A549 (cell line): ENCODE results near the gene B9D1.

Experiments used
- BHLHE40 ChIP-seq: IDR thresholded peaks from 2 replicates; pipeline ENCODE4 v1.6.1; 2012; ENCODE audit warnings: low read depth, low read length, inconsistent platforms
- KDM1A ChIP-seq: fragments of 200-600 bp; sonication (generic); IDR thresholded peaks from 2 replicates; pipeline ENCODE4 v1.6.1; 2016; ENCODE audit warnings: low read depth, mild to moderate bottlenecking
- RAD21 ChIP-seq, 2 experiments: fragments of >200 bp in 1 of 2; sonication (Bioruptor Twin) in 1 of 2; formaldehyde crosslinking in 1 of 2; IDR thresholded peaks in 1 of 2; conservative IDR thresholded peaks in 1 of 2; 2 replicates in 1 of 2; 3 replicates in 1 of 2; pipeline ENCODE4 v1.6.1; 2012 to 2018; ENCODE audit warnings: inconsistent platforms in 1 of 2
- RCOR1 ChIP-seq: fragments of 150-350 bp; IDR thresholded peaks from 2 replicates; pipeline ENCODE4 v1.6.1; 2014; ENCODE audit warnings: antibody characterized with exemption, low read length, low read depth
- TF ChIP-seq, protein P1 (sequence below): fragments of >200 bp; sonication (Bioruptor Twin); formaldehyde crosslinking; IDR thresholded peaks from 3 replicates; pipeline ENCODE4 v1.5.1; 2016
- TF ChIP-seq, protein P2 (sequence below): fragments of 250-450 bp; sonication (Bioruptor Pico); IDR thresholded peaks from 2 replicates; pipeline ENCODE4 v1.5.0; 2021; ENCODE audit warnings: mild to moderate bottlenecking, moderate library complexity, borderline replicate concordance
- TF ChIP-seq, protein P3 (sequence below): IDR thresholded peaks from 2 replicates; pipeline ENCODE4 v1.6.1; 2012

DNA sequence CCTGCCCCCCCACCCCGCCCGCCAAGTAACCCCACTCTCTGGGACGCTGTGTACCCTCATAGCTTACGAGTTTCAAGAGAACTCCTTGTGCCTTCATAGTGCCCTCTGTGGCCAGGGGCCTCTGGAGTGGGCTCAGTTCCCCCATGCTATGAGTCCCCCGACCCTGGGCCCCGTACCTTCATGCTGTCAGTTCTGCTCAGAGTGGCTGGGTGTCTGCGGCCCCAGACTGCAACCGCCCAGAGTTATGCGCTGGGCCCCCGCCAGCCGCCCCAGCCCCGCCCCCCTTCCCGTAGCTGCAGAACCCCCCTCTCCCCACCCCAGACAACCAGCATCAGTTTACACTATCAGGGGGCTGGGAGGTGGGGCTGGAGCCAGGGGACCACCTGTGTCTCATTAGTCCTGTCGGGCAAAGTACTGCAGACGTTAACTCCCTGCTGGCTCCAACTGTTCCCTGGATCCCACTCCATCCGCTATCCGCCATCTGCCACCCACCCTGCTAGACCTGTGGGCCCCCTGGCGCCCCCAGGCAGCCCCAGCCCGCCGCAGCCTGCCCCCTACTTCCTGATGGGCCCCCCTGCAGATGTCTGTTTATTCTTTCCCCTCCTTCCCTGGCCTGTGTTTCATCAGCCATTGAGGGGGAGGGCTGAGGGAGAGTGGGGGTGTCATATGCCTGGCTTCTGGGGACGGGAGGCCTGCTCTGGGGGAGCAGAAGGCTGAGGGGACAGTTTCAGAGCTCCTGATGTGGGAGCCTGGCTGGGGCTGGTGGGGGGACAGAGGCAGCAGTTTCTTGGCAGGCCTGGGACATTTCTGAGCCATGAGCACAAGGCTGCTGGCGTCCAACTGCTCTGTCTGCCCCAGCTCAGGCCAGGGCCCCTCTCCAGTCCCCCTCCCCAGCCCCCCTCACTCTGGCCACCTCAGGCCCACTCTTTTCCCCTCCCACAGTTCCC lies 24.7 kb upstream of the B9D1 start, which contains the start of gene MFAP4:
- TF ChIP-seq, protein P1, sequence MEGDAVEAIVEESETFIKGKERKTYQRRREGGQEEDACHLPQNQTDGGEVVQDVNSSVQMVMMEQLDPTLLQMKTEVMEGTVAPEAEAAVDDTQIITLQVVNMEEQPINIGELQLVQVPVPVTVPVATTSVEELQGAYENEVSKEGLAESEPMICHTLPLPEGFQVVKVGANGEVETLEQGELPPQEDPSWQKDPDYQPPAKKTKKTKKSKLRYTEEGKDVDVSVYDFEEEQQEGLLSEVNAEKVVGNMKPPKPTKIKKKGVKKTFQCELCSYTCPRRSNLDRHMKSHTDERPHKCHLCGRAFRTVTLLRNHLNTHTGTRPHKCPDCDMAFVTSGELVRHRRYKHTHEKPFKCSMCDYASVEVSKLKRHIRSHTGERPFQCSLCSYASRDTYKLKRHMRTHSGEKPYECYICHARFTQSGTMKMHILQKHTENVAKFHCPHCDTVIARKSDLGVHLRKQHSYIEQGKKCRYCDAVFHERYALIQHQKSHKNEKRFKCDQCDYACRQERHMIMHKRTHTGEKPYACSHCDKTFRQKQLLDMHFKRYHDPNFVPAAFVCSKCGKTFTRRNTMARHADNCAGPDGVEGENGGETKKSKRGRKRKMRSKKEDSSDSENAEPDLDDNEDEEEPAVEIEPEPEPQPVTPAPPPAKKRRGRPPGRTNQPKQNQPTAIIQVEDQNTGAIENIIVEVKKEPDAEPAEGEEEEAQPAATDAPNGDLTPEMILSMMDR: no peak
- no peak for TF ChIP-seq BHLHE40
- no peak for TF ChIP-seq RCOR1
- no peak for TF ChIP-seq RAD21 (conservative IDR thresholded peaks at IDR 0.05 in 1 of 2, IDR thresholded peaks at IDR 0.05 in 1 of 2)
- no peak for TF ChIP-seq KDM1A
- TF ChIP-seq, protein P2, sequence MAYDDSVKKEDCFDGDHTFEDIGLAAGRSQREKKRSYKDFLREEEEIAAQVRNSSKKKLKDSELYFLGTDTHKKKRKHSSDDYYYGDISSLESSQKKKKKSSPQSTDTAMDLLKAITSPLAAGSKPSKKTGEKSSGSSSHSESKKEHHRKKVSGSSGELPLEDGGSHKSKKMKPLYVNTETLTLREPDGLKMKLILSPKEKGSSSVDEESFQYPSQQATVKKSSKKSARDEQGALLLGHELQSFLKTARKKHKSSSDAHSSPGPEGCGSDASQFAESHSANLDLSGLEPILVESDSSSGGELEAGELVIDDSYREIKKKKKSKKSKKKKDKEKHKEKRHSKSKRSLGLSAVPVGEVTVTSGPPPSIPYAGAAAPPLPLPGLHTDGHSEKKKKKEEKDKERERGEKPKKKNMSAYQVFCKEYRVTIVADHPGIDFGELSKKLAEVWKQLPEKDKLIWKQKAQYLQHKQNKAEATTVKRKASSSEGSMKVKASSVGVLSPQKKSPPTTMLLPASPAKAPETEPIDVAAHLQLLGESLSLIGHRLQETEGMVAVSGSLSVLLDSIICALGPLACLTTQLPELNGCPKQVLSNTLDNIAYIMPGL (CRISPR knock-in tag): no peak
- TF ChIP-seq, protein P3, sequence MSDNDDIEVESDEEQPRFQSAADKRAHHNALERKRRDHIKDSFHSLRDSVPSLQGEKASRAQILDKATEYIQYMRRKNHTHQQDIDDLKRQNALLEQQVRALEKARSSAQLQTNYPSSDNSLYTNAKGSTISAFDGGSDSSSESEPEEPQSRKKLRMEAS: no peak
